ENCODE data around the gene CDH23.

GRCh38 chr10:71692598-71693306 lies 296.0 kb downstream of the CDH23 start:
- TF ChIP-seq ARNTL (CRISPR knock-in tag; IDR thresholded peaks at IDR 0.05; ENCODE audit: borderline replicate concordance, low read depth) (no peak), TOX (CRISPR knock-in tag; IDR thresholded peaks at IDR 0.05; ENCODE audit: borderline replicate concordance) (no peak), PATZ1 (CRISPR knock-in tag; IDR thresholded peaks at IDR 0.05; ENCODE audit: borderline replicate concordance) (no peak)
